HepG2 (cell line): ENCODE results near the gene KCND2.

Experiments used
- EZH2 ChIP-seq: conservative IDR thresholded peaks from 2 replicates; pipeline ENCODE4 v1.6.1; 2012; ENCODE audit warnings: mild to moderate bottlenecking, low read depth, low read length, moderate library complexity
- NFYB ChIP-seq: sonication (generic); formaldehyde crosslinking; IDR thresholded peaks from 2 replicates; pipeline ENCODE4 v1.4.0; 2020; ENCODE audit warnings: missing genetic modification reagents
- NPAS2 ChIP-seq: sonication (generic); formaldehyde crosslinking; IDR thresholded peaks from 2 replicates; pipeline ENCODE4 v1.8.0; 2022; ENCODE audit warnings: mild to moderate bottlenecking, missing genetic modification reagents, borderline replicate concordance
- NR3C1 ChIP-seq: sonication (generic); formaldehyde crosslinking; IDR thresholded peaks from 2 replicates; pipeline ENCODE4 v1.4.0; 2020; ENCODE audit warnings: missing genetic modification reagents
- TBX3 ChIP-seq: fragments of 450-650 bp; IDR thresholded peaks from 2 replicates; pipeline ENCODE4 v1.6.1; 2017; ENCODE audit warnings: antibody characterized with exemption, mild to moderate bottlenecking, inconsistent platforms, borderline replicate concordance
- USF2 ChIP-seq, 2 experiments: sonication (generic) in 1 of 2; formaldehyde crosslinking in 1 of 2; IDR thresholded peaks; 2 replicates each; pipeline versions ENCODE4 v1.5.1 to v1.6.1; 2011 to 2020; ENCODE audit warnings: borderline replicate concordance in 1 of 2, low read depth in 1 of 2, low read length in 1 of 2, mild to moderate bottlenecking in 1 of 2, missing genetic modification reagents in 1 of 2, moderate library complexity in 1 of 2
- ZHX1 ChIP-seq: sonication (generic); formaldehyde crosslinking; IDR thresholded peaks from 2 replicates; pipeline ENCODE4 v1.8.1; 2022; ENCODE audit warnings: low read depth, mild to moderate bottlenecking, missing genetic modification reagents
- ZNF124 ChIP-seq: sonication (generic); formaldehyde crosslinking; IDR thresholded peaks from 2 replicates; pipeline ENCODE4 v1.4.0; 2020; ENCODE audit warnings: missing genetic modification reagents
- ZNF510 ChIP-seq: sonication (generic); formaldehyde crosslinking; IDR thresholded peaks from 2 replicates; pipeline ENCODE4 v1.4.0; 2020; ENCODE audit warnings: low read depth, mild to moderate bottlenecking, missing genetic modification reagents
- ZNF550 ChIP-seq: sonication (generic); formaldehyde crosslinking; IDR thresholded peaks from 2 replicates; pipeline ENCODE4 v1.4.0; 2020; ENCODE audit warnings: mild to moderate bottlenecking, missing genetic modification reagents, borderline replicate concordance

GRCh38 chr7:120615703-120616102 lies 342.7 kb downstream of the KCND2 start:
- TF ChIP-seq NR3C1 (CRISPR knock-in tag) (no peak), USF2 (IDR thresholded peaks at IDR 0.05; ENCODE audit: low read depth, low read length) (no peak), USF2 (CRISPR knock-in tag; IDR thresholded peaks at IDR 0.05; ENCODE audit: borderline replicate concordance) (no peak), NPAS2 (no peak), NFYB (no peak), TBX3 (no peak), ZNF550 (CRISPR knock-in tag) (no peak), EZH2 (no peak), ZNF124 (no peak), ZNF510 (CRISPR knock-in tag) (no peak), ZHX1 (CRISPR knock-in tag) (no peak)
